NB4 (cell line): ENCODE measurements around the gene KDM6A.

Experiments
- DNase-seq: peaks from one replicate; pipeline ENCODE4 v3.0.0; 2010; ENCODE audit warnings: low read depth
- H3K4me3 ChIP-seq: one replicate; pipeline ENCODE4 v1.5.1; 2011; ENCODE audit warnings: mild to moderate bottlenecking, low read depth, low read length, moderate library complexity
- CTCF ChIP-seq: IDR thresholded peaks from one replicate; pipeline ENCODE4 v1.5.1; 2012; ENCODE audit warnings: low read depth, low read length
- MAX ChIP-seq: IDR thresholded peaks from 2 replicates; pipeline ENCODE4 v1.6.1; 2011; ENCODE audit warnings: low read depth, low read length
- MYC ChIP-seq: IDR thresholded peaks from 2 replicates; pipeline ENCODE4 v1.6.1; 2011; ENCODE audit warnings: low read depth, low read length
- POLR2A ChIP-seq: IDR thresholded peaks from 2 replicates; pipeline ENCODE4 v1.6.1; 2011; ENCODE audit warnings: mild to moderate bottlenecking; ENCODE audit not compliant: insufficient read length; ENCODE audit errors: extremely low read depth

Gene KDM6A

GRCh38 chrX:44971674-44972073 lies 98.7 kb downstream of the KDM6A start:
- H3K4me3 ChIP-seq = no peak overlapping the region
- no peak for DNase-seq
- TF ChIP-seq POLR2A = no peak
- no peak for TF ChIP-seq MYC
- TF ChIP-seq CTCF = no peak
- no peak for TF ChIP-seq MAX

- TF ChIP-seq MYC (no peak), MAX (no peak), POLR2A (no peak), CTCF (no peak)
- no peak overlapping the region for H3K4me3 ChIP-seq
- no peak for DNase-seq
These were observed 99.1 kb downstream of the KDM6A start for GRCh38 chrX:44972132-44972531.

- DNase-seq = no peak
- no peak for TF ChIP-seq CTCF
- TF ChIP-seq MYC = no peak
- no peak for TF ChIP-seq POLR2A
- TF ChIP-seq MAX = no peak
- H3K4me3 ChIP-seq = no peak overlapping the region
These were observed 100.5 kb downstream of the KDM6A start for GRCh38 chrX:44973420-44973932.

GRCh38 chrX:44974451-44974850 lies 101.5 kb downstream of the KDM6A start:
- TF ChIP-seq POLR2A = no peak
- no peak for TF ChIP-seq CTCF
- no peak for TF ChIP-seq MAX
- TF ChIP-seq MYC = no peak

GRCh38 chrX:44975666-44976263 lies 102.8 kb downstream of the KDM6A start:
- H3K4me3 ChIP-seq = no peak overlapping the region
- TF ChIP-seq CTCF (no peak), MAX (no peak), MYC (no peak), POLR2A (no peak)
- DNase-seq = no peak

More at GRCh38 chrX:44974451-44974850, 101.5 kb downstream of the KDM6A start:
- no peak for DNase-seq
- no peak overlapping the region for H3K4me3 ChIP-seq
